ENCODE data around the gene LITAF.
A peak's percentile ranks its signal among the peaks of the same experiment; 100 is the strongest.
"Not testable (repeated sequence)": the region's sequence is repeated elsewhere in the genome, so short reads cannot be mapped to it uniquely, and the experiment has no call there.

Gene LITAF

DNA sequence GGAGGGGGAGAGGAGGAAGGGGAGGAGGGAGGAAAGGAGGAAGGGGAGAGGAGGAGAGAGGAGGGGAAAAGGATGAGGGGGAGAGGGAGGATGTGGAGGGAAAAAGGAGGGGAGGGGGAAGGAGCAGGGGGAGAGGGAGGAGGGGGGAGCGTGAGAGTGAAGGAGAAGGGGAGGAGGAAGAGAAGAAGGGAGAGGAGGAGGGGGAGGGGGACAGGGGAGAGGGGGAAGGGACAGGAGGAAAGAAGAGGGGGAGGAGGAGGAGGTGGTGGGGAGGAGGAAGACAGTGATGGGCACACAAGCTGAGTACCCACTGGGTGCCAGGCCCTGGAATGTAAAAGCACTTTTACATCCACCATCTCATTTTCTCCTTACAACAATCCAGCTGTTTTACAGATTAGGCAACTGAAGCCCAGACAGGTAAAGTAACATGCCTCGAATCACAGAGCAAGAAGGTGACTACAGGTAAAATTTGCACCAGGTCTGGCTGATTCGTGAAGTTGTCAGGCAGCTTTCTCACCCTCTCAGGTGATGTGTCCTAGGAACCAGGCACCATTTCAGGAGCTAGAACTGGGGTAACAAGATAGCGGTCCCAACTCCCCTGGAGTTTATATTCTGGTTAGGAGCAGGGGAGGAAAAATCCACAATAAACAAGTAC lies 10.0 kb upstream of the LITAF start:
- TF ChIP-seq, protein P1, sequence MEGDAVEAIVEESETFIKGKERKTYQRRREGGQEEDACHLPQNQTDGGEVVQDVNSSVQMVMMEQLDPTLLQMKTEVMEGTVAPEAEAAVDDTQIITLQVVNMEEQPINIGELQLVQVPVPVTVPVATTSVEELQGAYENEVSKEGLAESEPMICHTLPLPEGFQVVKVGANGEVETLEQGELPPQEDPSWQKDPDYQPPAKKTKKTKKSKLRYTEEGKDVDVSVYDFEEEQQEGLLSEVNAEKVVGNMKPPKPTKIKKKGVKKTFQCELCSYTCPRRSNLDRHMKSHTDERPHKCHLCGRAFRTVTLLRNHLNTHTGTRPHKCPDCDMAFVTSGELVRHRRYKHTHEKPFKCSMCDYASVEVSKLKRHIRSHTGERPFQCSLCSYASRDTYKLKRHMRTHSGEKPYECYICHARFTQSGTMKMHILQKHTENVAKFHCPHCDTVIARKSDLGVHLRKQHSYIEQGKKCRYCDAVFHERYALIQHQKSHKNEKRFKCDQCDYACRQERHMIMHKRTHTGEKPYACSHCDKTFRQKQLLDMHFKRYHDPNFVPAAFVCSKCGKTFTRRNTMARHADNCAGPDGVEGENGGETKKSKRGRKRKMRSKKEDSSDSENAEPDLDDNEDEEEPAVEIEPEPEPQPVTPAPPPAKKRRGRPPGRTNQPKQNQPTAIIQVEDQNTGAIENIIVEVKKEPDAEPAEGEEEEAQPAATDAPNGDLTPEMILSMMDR (conservative IDR thresholded peaks at IDR 0.05; ENCODE audit: low read depth) = no peak
- no peak overlapping the region for H3K27ac ChIP-seq
- DNase-seq (ENCODE audit: low spot score) = no peak
- POLR2A ChIA-PET (ENCODE audit: low non-redundant PET) = interaction anchor here (0.7 kb wide), 1 partner anchor 10 kb away, joined by 3 read pairs; the partner anchor contains the start of gene LITAF
- CTCF ChIA-PET = no interaction called here

- CTCF ChIA-PET = interaction anchor here (0.7 kb wide), 1 partner anchor 240 kb away, joined by 3 read pairs; no protein-coding TSS in a partner anchor
- POLR2A ChIA-PET (ENCODE audit: low non-redundant PET) = no interaction called here
- TF ChIP-seq, protein P1 (conservative IDR thresholded peaks at IDR 0.05; ENCODE audit: low read depth) = no peak
- H3K27ac ChIP-seq = no peak overlapping the region
- no peak for DNase-seq (ENCODE audit: low spot score)
Observed at GRCh38 chr16:11593581-11593980, 6.9 kb upstream of the LITAF start.

DNA sequence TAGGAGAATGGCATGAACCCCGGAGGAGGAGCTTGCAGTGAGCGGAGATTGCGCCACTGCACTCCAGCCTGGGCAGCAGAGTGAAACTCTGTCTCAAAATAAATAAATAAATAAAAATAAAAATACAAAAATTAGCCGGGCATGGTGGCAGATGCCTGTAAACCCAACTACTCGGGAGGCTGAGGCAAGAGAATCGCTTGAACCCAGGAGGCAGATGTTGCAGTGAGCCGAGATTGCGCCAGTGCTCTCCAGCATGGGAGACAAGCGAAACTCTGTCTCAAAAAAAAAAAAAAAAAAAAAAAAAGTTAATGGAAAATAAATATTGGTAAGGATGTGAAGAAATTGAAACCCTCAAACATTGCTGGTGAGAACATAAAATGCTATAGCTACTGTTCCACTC lies 6.4 kb upstream of the LITAF start:
- POLR2A ChIA-PET (ENCODE audit: low non-redundant PET); CTCF ChIA-PET; H3K27ac ChIP-seq; DNase-seq (ENCODE audit: low spot score): not testable (repeated sequence)

- POLR2A ChIA-PET (ENCODE audit: low non-redundant PET) = not testable (repeated sequence)
Observed at GRCh38 chr16:11591630-11592029, 4.9 kb upstream of the LITAF start.

DNA sequence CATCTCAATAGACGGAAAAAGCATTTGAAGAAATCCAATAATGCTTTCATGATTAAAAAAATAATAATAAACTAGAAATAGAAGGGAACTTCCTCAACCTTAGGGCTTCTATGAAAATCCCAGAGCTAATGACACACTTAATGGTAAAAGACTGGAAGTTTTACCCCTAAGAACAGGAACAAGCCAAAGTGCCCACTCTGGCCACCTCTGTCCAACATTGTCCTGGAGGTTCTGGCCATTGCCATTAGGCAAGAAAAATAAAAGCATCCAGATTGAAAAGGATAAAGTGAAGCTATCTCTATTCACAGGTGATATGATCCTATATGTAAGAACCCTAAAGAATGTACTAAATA lies 2.5 kb upstream of the LITAF start:
- no peak for DNase-seq (ENCODE audit: low spot score)
- H3K27ac ChIP-seq = no peak overlapping the region
- TF ChIP-seq, protein P1 (conservative IDR thresholded peaks at IDR 0.05; ENCODE audit: low read depth) = no peak
- POLR2A ChIA-PET (ENCODE audit: low non-redundant PET) = interaction anchor here (0.6 to 0.7 kb wide), 3 partner anchors 20 to 227 kb away, joined by 3 to 7 read pairs (median 5); no protein-coding TSS in a partner anchor
- CTCF ChIA-PET = no interaction called here

More at GRCh38 chr16:11591630-11592029, 4.9 kb upstream of the LITAF start:
- DNase-seq (ENCODE audit: low spot score); H3K27ac ChIP-seq; CTCF ChIA-PET: not testable (repeated sequence)

DNA sequence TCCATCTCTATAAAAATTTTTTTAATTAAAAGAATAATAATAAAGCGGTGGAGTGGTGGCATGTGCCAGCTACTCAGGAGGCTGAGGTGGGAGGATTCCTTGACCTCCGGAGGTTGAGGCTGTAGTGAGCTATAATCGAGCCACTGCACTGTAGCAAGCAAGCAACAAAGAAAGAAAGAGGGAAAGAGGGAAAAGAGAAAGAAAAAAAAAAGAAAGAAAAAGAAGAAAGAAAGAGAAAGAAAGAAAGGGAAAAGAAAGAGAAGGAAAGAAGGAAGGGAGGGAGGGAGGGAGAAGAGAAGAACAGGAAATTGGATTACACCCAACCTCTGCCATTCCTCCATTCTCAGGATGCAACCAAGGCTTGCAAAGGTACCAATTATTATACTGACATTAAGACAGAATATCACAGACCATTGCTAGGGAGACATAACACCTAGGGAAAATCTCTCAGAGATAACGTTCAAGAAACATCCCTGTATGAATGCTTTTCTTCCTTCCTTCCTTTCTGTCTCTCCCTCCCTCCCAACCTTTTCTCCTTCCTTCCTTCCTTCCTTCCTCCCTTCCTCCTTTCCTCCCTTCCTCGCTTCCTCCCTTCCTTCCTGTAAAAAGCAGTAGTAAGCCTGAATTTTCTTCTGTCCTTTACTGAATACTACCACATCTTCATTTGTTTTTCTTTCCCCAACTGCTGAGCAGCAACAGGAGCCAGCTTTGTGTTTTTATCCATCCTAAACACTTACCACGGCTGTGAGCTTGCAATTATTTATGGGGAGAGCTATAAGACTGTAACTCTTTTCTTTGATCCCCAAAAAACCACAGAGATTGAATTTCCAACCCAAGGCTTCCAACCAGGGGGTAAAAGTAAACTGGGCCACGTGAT lies 1.8 kb upstream of the LITAF start:
- CTCF ChIA-PET = interaction anchor here (0.6 kb wide), 1 partner anchor 25 kb away, joined by 4 read pairs; no protein-coding TSS in a partner anchor
- POLR2A ChIA-PET (ENCODE audit: low non-redundant PET) = interaction anchor here (0.6 to 0.7 kb wide), 2 partner anchors 20 to 227 kb away, joined by 3 to 5 read pairs; no protein-coding TSS in a partner anchor
- no peak for DNase-seq (ENCODE audit: low spot score)
- H3K27ac ChIP-seq = no peak overlapping the region
- TF ChIP-seq, protein P1 (conservative IDR thresholded peaks at IDR 0.05; ENCODE audit: low read depth) = no peak

DNA sequence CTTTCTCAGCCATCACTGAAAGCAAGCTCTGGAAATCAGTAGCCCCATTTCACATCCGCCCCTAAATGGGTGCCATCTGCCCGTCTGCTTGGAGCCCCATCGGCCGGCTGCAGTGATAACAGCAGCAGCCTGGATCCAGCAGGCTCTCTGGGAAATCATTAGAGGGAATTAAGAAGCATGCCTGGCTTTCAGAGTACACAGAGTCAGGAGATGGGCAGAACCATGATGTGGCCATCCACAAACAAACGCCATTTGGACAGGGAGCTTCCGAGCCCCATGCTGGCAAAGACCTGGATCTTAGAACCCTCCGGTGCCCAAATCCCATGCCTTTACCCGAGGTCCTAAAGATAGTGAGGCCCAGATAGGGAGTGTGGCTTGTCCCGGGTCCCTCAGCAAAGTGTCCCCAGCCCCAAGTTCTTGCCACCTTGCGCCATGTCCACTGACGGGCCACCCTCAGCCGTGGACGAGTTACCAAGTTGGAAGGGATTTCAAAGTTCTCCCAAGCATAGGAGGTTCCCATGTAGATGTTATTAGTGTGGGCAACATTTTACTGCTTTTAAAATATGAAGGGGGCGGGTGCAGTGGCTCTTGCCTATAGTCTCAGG lies 1.0 kb upstream of the LITAF start:
- peak overlapping the region; percentile 86 for H3K27ac ChIP-seq
- ChIA-PET CTCF (interaction anchor here (0.6 to 0.7 kb wide), 3 partner anchors 24 to 43 kb away, joined by 3 to 4 read pairs (median 4); no protein-coding TSS in a partner anchor), POLR2A (ENCODE audit: low non-redundant PET) (interaction anchor here (0.6 to 1.3 kb wide), 3 partner anchors 20 to 72 kb away, joined by 5 to 7 read pairs (median 7); no protein-coding TSS in a partner anchor)
- no peak for DNase-seq (ENCODE audit: low spot score)
- TF ChIP-seq, protein P1 (conservative IDR thresholded peaks at IDR 0.05; ENCODE audit: low read depth) = no peak
